Subcutaneous preadipocyte (primary cell): ENCODE data around the gene FHL2. TPM values are rescaled to one million over a fixed set of nuclear protein-coding genes. Genes with fewer than 3 reads are reported as not detected.

Experiments
- total RNA-seq: library from RNA; depleted of rRNA; stranded (reverse); fragments of >200 nt; gene quantifications from 2 replicates; pipeline ENCODE4 v1.2.3, GENCODE V29; 2012

FHL2 gene, protein sequence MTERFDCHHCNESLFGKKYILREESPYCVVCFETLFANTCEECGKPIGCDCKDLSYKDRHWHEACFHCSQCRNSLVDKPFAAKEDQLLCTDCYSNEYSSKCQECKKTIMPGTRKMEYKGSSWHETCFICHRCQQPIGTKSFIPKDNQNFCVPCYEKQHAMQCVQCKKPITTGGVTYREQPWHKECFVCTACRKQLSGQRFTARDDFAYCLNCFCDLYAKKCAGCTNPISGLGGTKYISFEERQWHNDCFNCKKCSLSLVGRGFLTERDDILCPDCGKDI
- 58.4 and 58.8 TPM in 2 replicates for total RNA-seq

DNA sequence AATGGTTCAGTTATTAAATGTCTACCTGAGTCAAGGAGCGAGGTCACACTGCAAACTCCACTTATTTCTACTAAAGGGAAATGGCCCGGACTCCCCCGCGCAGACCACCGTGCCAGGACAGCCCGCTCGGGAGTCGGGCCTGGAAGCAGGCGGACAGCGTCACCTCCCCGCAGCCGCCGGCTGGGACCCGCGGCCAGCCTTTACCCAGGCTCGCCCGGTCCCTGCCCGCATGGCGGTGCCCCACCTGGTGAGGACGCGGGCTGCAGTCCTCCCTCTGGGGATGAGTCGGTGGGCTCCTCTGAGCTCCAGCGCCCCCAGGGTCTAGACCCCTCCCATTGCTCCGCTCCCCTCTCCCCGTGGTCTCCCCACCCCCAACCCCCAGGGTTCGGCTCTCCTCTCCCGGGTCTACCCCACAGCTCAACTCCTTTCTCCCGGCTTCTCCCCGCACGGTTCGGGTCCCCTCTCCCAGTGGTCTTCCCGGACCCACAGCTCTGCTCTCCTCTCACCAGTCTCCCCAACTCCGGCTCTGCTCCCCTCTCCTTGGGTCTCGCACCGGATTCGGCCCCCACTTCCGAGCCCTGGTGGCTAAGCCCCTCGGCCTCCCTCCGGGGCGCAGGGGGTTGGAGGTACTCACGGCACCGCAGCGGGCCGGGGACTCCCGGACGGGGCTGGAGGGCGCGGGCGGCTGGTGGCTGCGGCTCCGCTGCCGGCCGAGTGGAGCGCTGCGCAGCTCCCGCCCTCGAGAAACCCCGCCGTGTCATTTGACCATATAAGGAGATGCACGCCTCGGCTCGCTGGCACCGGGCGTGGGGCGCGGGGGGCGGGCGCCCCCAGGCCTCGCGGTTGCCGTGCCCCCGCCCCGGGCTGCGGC, at the start of gene FHL2:
Gene FHL2, minus strand, starts transcription at position 716 of the 871 bp plus-strand sequence. CDS start 12,535 bp downstream, outside the sequence.

DNA sequence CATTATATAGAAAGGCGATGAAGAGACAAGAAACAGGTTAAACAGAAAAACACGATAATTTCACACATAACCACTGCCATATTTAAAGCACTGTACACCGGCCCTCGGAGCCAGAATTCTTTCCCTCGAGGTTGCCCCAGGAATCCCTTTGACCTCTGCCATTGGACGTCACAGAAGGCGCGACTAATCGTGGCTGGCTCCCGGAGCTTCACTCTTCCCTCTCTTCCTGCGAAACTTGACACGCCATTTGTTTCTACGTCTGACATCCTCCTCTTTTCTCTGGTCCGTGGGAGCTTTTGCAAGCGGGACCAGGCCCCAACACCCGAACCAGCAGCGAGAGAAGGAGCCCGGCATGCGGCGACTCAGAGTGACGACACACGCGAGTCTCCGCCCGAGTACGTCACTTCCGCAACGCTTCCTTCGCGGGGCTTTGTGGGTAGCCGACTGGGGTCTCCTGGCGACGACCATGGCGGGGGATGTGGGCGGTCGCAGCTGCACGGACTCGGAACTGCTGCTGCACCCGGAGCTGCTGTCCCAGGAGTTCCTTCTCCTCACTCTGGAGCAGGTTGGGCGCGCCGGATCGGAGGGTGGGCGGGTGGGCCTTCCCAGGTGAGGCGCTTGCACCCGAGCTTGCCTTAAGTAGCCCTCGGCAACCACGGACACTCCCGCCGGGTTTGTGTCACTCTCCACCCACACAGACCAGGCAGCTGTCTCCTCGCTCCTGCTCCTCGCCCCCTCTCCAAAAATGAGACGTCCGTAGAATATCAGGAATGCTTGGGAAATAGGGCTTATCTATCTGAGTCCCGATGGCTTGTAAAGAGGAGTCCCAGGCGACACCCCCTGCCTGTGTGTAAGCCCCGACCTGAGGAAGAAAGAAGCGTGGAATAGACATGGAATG, 61.5 kb downstream of the FHL2 start, which contains the start of gene C2orf49:
Gene C2orf49, plus strand, starts transcription at position 419 of the 898 bp plus-strand sequence. Its CDS starts 48 bp downstream, at position 467.

DNA sequence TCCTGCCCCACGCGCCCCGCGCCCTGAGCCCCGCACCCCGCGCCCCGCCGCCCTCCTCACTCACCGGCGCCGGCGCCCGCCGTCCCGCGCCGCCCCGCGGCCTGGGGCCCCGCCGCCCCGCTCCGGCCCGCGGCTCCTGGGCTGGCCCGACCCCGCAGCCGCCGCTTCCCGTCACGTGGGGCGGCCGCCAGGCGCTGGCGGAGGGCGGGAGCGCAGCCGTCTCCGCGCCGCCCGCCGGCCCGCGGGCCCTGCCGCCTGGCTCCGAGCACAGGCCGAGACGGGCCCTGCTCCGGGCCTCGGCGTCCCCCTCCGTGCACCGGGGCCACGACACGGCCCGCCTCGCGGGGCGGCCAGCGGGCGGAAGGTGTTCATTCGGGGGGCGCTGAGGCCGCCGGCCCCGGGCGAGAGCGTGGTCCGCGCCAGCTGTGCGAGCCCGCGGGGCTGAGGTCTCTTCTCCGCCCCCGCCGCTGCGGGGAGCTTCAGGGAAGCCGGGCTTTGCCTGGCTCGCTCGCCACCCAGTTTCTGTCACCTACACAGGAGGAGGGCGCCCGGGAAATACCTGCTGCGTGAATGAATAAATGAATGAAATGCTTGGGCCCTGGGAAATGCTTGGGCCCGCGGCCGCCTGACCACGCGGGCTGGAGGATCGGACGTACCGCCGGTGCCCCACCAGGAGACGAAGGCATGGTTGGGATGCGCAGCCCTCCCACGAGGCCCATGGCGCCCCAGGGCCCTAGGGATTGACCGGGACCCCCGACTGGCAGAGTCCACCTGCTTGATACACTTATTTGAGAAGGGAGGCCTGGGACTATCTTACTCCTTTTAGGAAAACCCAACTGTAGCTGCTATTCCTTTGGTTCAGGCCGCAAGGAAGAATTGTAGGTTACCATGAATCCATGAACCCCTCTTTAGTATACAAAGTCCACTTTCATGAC, 69.0 kb downstream of the FHL2 start, which contains the start of gene TGFBRAP1:
Gene TGFBRAP1, minus strand, starts transcription at position 175 of the 935 bp plus-strand sequence. CDS start 21,434 bp downstream, outside the sequence.

Other genes starting within 250 kb of the FHL2 start
- gene GPR45, start 157.3 kb downstream of the FHL2 start, total RNA-seq: not detected in 2 replicates
- 14.0 and 20.1 TPM in 2 replicates for gene TGFBRAP1, start 69.3 kb downstream of the FHL2 start, total RNA-seq
- gene C2orf49, start 61.5 kb downstream of the FHL2 start, total RNA-seq: 9.2 and 10.2 TPM in 2 replicates